ENCODE data around the gene TJAP1.
A peak's percentile ranks its signal among the peaks of the same experiment; 100 is the strongest.

TJAP1 gene

GRCh38 chr6:43516697-43517504 lies 39.5 kb downstream of the TJAP1 start, which contains the start of the genes POLR1C and YIPF3 (continued):
- TF ChIP-seq MZF1 (tag by site-specific recombination; IDR thresholded peaks at IDR 0.05; ENCODE audit: borderline replicate concordance) (no peak), ZBTB49 (tag by site-specific recombination; IDR thresholded peaks at IDR 0.05; ENCODE audit: low read depth) (no peak), ZNF561 (tag by site-specific recombination; IDR thresholded peaks at IDR 0.05; ENCODE audit: borderline replicate concordance) (peak; percentile 88), ZNF214 (tag by site-specific recombination; IDR thresholded peaks at IDR 0.05; ENCODE audit: borderline replicate concordance) (no peak), PBX3 (CRISPR knock-in tag; IDR thresholded peaks at IDR 0.05) (0 out of 2 replicates have a peak, but pooled peaks have one; percentile 33), ZNF639 (tag by site-specific recombination; IDR thresholded peaks at IDR 0.05) (peak; percentile 68; the same call in 1 of the 2 replicates), ZNF548 (tag by site-specific recombination; IDR thresholded peaks at IDR 0.05) (no peak), KLF17 (tag by site-specific recombination; IDR thresholded peaks at IDR 0.05) (peak; percentile 33; the same call in 1 of the 2 replicates), SALL2 (tag by site-specific recombination; IDR thresholded peaks at IDR 0.05; ENCODE audit: borderline replicate concordance) (no peak), ZNF19 (tag by site-specific recombination; IDR thresholded peaks at IDR 0.05; ENCODE audit: low read depth) (no peak), BCL11B (tag by site-specific recombination; IDR thresholded peaks at IDR 0.05; ENCODE audit: low read depth) (no peak), ZNF274 (IDR thresholded peaks at IDR 0.05; ENCODE audit: low read length) (no peak), ZNF274 (tag by site-specific recombination; IDR thresholded peaks at IDR 0.05; ENCODE audit: borderline replicate concordance) (no peak), ZNF707 (tag by site-specific recombination; IDR thresholded peaks at IDR 0.05) (no peak), ZBTB26 (tag by site-specific recombination; optimal IDR thresholded peaks at IDR 0.05) (peak; percentile 53), MEIS1 (CRISPR knock-in tag; IDR thresholded peaks at IDR 0.05; ENCODE audit: borderline replicate concordance) (no peak), ZNF544 (tag by site-specific recombination; IDR thresholded peaks at IDR 0.05) (no peak), GLI4 (tag by site-specific recombination; IDR thresholded peaks at IDR 0.05) (no peak), ZNF670 (tag by site-specific recombination; IDR thresholded peaks at IDR 0.05; ENCODE audit: low read depth) (no peak), ZNF311 (tag by site-specific recombination; IDR thresholded peaks at IDR 0.05; ENCODE audit: borderline replicate concordance) (no peak), ZNF132 (tag by site-specific recombination; IDR thresholded peaks at IDR 0.05; ENCODE audit: borderline replicate concordance) (no peak), ZSCAN18 (tag by site-specific recombination; IDR thresholded peaks at IDR 0.05) (no peak), ZNF26 (tag by site-specific recombination; IDR thresholded peaks at IDR 0.05) (no peak), ZBTB44 (tag by site-specific recombination; IDR thresholded peaks at IDR 0.05) (no peak), ZNF350 (tag by site-specific recombination; IDR thresholded peaks at IDR 0.05) (no peak), ZSCAN23 (tag by site-specific recombination; IDR thresholded peaks at IDR 0.05) (no peak), ZNF785 (tag by site-specific recombination; IDR thresholded peaks at IDR 0.05) (no peak)
